ENCODE measurements around the gene HTRA3.

HTRA3 gene

GRCh38 chr4:8234715-8235114, 34.8 kb upstream of the HTRA3 start:
- DNase-seq (ENCODE audit: low read depth in 3 of 3), result no peak

DNA sequence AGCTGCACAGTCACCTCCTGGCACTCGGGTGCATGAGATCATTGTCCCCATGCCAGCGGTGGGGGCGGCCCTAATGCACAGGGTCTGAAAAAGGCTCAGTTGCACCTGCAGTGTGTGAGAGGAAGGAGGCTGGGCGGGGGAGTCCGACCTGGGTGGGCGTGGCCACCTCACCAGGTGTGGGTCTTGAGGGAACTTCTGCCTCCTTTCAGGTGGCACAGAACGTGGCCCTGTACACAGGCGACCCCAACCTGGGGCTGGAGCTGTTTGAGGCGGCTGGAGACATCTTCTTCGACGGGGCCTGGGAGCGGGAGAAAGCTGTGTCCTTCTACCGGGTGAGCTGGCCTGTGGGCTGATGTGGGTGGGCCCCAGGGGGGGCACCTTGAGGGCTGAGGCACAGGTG, 34.3 kb upstream of the HTRA3 start:
- DNase-seq (ENCODE audit: low read depth in 3 of 3), result no peak

DNA sequence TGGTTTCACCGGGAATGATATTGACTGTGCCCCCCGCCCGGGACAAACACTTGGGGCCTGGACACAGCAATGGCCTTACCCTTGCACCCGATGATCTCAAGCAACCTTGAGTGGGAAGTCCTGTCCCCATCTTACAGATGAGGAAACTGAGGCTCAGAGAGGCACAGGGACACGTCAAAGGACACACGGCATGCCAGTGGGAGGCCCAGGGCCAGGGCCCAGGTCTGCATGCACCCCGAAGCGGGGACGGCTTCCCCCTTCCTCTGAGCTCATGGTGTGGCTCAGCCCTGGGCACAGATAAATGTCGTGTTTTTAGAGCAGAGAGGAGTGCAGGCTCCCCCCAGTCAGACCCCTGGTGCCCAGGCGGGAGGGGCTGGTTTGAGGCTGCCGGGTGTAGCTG, 33.9 kb upstream of the HTRA3 start:
- DNase-seq (ENCODE audit: low read depth in 3 of 3), result no peak

DNA sequence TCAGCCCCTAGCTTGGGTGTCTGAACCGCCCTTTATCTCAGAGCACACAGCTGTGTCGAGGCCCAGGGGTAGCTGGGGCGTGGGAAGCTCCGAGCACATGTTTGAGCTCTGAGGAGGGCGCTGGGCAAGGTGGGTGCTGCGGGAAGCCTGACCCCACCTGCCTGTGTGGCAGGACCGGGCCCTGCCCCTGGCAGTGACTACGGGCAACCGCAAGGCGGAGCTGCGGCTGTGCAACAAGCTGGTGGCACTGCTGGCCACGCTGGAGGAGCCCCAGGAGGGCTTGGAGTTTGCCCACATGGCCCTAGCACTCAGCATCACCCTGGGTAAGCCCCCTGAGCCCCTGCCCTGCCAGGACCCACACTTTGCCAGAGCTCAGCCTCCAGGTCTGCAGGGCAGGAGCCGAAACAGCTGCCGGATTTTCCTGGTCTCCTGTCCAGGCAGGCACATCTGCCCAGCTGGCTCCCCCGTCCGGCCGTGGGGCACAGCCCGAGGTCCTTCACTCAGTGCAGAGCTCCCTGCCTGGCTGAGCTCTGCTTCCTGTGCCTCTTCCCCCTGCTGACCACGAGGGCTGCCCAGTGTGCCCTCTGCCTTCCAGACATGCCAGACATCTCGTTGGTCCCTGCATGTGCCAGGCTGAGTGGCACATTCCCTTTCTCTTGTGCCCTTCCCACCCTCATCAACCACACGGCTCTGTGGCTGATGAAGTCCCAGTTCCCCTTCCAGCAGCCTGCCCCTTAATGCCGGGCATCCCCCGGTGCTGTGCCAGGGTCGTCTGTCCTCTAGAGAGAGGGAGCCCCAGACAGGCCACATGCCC, 33.2 kb upstream of the HTRA3 start:
- DNase-seq (ENCODE audit: low read depth in 3 of 3), result no peak

- no peak for DNase-seq (ENCODE audit: low read depth in 3 of 3)
Observed at GRCh38 chr4:8236920-8237195, 32.7 kb upstream of the HTRA3 start.

- no peak for DNase-seq (ENCODE audit: low read depth in 3 of 3)
Observed at GRCh38 chr4:8237256-8237989, 32.1 kb upstream of the HTRA3 start.

DNA sequence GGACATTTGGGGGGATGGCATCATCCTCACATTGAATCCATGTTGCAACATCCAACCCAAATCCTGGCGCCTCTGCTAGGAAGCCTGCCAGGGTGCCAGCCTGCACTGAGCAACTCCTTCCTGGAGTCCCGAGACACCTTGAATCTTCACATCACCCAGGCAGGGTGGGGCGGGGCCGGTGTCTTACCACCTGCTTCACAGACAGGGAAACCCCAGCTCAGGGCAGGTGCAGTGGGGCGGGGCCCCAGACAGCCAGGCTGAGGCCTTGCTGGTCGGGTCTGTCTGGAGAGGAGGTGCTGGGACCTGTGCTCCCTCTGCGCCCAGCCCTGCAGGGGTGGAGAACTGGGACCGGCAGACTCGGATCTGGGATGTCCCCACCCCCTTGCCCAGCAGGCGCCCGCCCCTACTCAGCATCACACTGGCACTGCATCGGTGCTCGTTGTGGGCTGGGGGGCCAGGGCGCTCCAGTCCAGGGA, 31.5 kb upstream of the HTRA3 start:
- DNase-seq (ENCODE audit: low read depth in 3 of 3), result no peak

- no peak for DNase-seq (ENCODE audit: low read depth in 3 of 3)
Observed at GRCh38 chr4:8238515-8239053, 31.0 kb upstream of the HTRA3 start.

- no peak for DNase-seq (ENCODE audit: low read depth in 3 of 3)
Observed at GRCh38 chr4:8239226-8239625, 30.3 kb upstream of the HTRA3 start.

- no peak for DNase-seq (ENCODE audit: low read depth in 3 of 3)
Observed at GRCh38 chr4:8239661-8240060, 29.9 kb upstream of the HTRA3 start.

DNA sequence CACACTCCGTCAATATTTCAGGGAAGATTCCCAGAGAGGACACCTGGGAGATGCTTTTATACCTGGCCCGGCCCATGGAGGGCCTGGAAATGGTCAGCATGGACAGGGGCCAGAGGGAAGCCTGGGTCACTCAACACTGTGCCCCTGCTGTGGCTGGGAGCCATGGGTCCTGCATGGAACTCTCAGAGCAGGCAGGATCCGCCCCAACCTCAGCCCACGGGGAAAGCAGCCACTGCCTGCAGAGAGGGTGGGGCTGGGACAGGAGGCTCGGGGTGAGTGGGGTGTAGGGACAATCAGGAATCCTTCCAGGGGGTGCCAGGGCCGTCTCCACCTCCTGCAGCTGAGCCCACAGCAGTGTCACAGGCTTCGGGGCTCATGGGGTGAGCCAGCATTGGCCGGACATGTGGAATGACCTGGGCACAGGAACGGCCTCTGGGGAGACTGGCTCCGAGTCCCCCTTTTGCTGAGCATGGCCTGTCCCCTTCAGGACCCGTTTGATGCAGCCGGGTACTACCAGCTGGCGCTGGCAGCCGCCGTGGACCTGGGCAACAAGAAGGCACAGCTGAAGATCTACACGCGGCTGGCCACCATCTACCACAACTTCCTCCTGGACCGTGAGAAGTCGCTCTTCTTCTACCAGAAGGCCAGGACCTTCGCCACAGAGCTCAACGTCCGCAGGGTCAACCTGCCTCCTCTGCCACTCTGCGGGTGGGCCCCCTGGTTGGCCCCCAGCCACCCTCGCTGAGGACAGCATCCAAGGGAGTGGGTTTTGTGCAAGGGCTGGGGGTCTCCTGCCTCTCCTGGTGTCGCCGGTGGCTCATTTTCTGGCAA, 29.1 kb upstream of the HTRA3 start:
- DNase-seq (ENCODE audit: low read depth in 3 of 3), result no peak

DNA sequence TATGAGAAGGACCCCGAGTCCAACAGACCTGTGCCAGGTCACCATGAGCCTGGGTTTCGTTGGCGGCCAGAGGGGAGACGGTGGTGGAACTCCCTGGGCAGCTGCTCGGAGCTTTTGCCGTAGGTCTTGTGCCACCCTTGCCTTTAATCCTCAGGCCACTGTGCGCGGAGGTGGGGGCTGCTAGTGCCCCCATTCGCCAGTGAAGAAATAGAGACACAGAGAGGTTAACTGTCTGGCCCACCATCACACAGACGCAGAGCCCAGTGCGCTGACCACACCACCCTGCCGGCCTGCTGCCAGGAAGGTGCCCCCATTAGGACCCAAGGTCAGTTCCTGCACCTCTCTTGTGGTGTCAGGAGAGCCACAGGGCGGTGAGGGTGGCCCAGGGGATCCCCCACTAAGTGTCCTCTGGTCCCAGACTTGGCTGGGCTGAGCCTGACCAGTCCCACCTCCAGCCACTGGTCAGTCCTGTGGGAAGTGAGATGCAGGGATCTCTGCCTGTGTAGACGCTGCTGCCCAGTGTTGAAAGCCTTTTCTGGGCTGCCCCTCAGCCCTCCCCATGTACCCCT, 28.3 kb upstream of the HTRA3 start:
- no peak for DNase-seq (ENCODE audit: low read depth in 3 of 3)

DNA sequence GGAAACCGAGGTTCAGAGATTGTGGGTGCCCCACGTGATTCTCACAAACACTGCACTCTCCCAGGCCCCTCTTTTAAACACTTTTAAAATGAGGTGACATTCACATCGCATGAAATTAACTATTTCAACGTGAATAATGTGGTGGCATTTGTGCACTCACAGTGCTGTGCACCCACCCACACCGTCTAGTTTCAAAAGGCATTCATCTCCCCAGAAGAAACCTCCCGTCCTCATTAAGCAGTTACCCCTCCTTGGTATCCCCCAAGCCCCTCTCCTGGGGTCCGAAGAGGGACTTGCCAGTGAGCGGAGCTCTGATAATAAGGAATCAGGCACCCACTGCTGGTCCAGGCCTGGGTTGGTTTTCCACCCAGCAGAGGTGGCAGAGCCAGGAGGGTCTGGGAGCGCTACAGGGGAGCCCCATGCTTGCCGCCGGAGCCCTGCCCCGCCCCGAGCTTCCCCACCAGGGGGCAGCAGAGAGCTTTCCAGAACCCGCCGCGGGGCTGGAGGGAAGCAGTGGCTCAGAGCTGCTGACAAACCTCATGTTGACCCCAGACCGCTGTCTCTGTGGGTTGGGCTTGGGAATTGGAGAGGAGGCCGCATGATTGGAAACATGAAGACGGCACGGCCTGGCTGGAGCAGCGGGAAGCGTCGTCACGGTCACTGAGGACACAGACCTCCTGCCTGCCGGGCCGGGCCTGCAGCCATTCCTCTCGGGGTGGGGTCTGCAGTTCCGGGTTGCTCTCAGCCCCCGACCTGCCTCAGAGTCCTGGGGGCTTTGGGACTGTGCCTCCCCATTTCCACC, 27.5 kb upstream of the HTRA3 start:
- DNase-seq (ENCODE audit: low read depth in 3 of 3), result peak; percentile 62 to 89 (median 74)

GRCh38 chr4:8242782-8243560, 26.6 kb upstream of the HTRA3 start:
- DNase-seq (ENCODE audit: low read depth in 3 of 3), result no peak

DNA sequence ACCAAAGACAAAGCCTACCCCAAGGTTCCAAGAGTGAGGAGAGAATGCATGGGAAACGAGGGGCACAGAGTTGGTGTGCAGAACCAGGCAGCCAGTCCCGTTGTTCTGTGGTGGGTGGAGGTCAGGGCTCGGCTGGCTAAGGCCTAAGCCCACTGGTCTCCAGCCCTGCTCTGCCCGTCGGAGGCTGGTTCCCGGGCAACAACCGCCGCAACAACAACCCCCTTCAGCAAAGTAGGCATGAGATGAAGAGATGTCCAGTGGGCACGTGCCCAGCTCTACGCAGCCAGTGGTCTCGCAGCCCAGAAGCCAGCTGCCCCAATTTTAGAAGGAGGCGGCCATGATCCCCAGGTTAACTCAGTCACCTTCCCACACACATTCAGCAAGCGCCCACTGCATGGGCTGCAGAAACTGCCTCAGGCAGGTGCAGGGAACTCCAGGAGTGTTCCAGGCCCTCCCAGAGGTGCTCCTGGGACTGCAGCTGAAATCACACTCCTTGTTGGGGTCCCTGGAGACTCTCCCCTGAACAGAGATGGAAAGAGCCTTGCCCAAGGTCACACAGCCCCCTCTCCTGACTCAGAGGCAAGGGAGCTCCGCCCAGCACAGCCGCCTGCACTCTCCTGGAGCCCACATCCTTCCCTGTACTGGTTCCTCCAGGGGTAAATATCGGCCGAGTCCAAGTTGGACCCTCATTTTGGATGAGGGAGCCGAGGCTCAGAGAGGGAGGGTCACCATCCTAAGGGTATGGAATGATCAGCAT, 25.4 kb upstream of the HTRA3 start:
- no peak for DNase-seq (ENCODE audit: low read depth in 3 of 3)

GRCh38 chr4:8244931-8245460, 24.6 kb upstream of the HTRA3 start:
- no peak for DNase-seq (ENCODE audit: low read depth in 3 of 3)

- DNase-seq (ENCODE audit: low read depth in 3 of 3), result no peak
Observed at GRCh38 chr4:8245884-8246833, 23.4 kb upstream of the HTRA3 start.

Measured in stimulated activated CD4-positive, alpha-beta T cell treated with anti-CD3 and anti-CD28 coated beads, TNF-alpha, amount 100 ng/mL, for 4 hours (primary cell).